H1 (cell line): ENCODE measurements around the gene FOXQ1. TPM values are rescaled to one million over a fixed set of nuclear protein-coding genes. Genes with fewer than 3 reads are reported as not detected.

Experiments used
- CTCF ChIA-PET: fragments of 300-600 bp; sonication (Branson Sonifier 250); formaldehyde crosslinking; loops from one replicate; lab custom pipeline; 2021; ENCODE audit not compliant: partially characterized antibody; lab: Charles Lee
- POLR2A ChIA-PET: fragments of 300-600 bp; sonication (Branson Sonifier 250); formaldehyde crosslinking; loops from one replicate; lab custom pipeline; 2021; ENCODE audit warnings: inconsistent platforms; ENCODE audit not compliant: partially characterized antibody; lab: Charles Lee
- DNase-seq, 2 experiments: peaks; one replicate each; pipeline versions ENCODE4 v3.0.0 to v3.0.0-alpha.2; 2010 to 2022; ENCODE audit warnings: low spot score in 2 of 2, low read depth in 1 of 2, mixed read lengths in 1 of 2
- FAIRE-seq: peaks from 2 replicates; lab custom pipeline; 2011; peaks lifted over from hg19 to GRCh38; lab: Jason Lieb, UNC
- H2AFZ ChIP-seq: 2 replicates; pipeline ENCODE4 v1.8.1; 2012; ENCODE audit warnings: low read length, inconsistent platforms
- H2AK5ac ChIP-seq: 2 replicates; pipeline ENCODE4 v1.6.1; 2013; ENCODE audit warnings: low read depth, low read length
- H2BK120ac ChIP-seq: replicated peaks from 2 replicates; pipeline ENCODE3; 2013; ENCODE audit warnings: low read depth, low read length, inconsistent platforms
- H2BK12ac ChIP-seq: 2 replicates; pipeline ENCODE4 v1.6.1; 2013; ENCODE audit warnings: low read depth, low read length
- H2BK15ac ChIP-seq: 2 replicates; pipeline ENCODE4 v1.6.1; 2013; ENCODE audit warnings: low read length
- H2BK20ac ChIP-seq: 2 replicates; pipeline ENCODE4 v1.6.1; 2013; ENCODE audit warnings: low read length
- H2BK5ac ChIP-seq: 2 replicates; pipeline ENCODE4 v1.6.1; 2013; ENCODE audit warnings: low read depth, low read length
- H3K14ac ChIP-seq: 2 replicates; pipeline ENCODE4 v1.6.1; 2013; ENCODE audit warnings: inconsistent platforms; ENCODE audit not compliant: insufficient read length
- H3K18ac ChIP-seq: 2 replicates; pipeline ENCODE4 v1.6.1; 2013; ENCODE audit warnings: low read length; ENCODE audit errors: extremely low read depth
- H3K23ac ChIP-seq: 2 replicates; pipeline ENCODE4 v1.6.1; 2013; ENCODE audit warnings: inconsistent platforms; ENCODE audit not compliant: insufficient read length
- H3K23me2 ChIP-seq: 2 replicates; pipeline ENCODE4 v1.6.1; 2013; ENCODE audit warnings: low read depth, low read length
- H3K27ac ChIP-seq: 2 replicates; pipeline ENCODE4 v1.6.1; 2011; ENCODE audit warnings: low read depth, low read length, inconsistent platforms
- H3K27me3 ChIP-seq, 4 experiments: replicated peaks in 1 of 4; 1 replicate in 1 of 4; 2 replicates in 3 of 4; pipeline versions ENCODE4 v1.6.1 to v1.8.1; 2011 to 2013; ENCODE audit warnings: low read length in 3 of 4, mild to moderate bottlenecking in 3 of 4, inconsistent platforms in 2 of 4, mixed read lengths in 2 of 4, moderate library complexity in 1 of 4; ENCODE audit not compliant: control insufficient read depth in 3 of 4, insufficient read depth in 3 of 4; ENCODE audit errors: extremely low read depth in 1 of 4
- H3K36me3 ChIP-seq, 4 experiments: 2 replicates each; pipeline versions ENCODE4 v1.6.1 to v1.8.1; 2011 to 2013; ENCODE audit warnings: mild to moderate bottlenecking in 4 of 4, low read length in 3 of 4, moderate library complexity in 2 of 4, control low read depth in 1 of 4, inconsistent platforms in 1 of 4; ENCODE audit not compliant: insufficient read depth in 4 of 4, control insufficient read depth in 2 of 4
- H3K4ac ChIP-seq: replicated peaks from 2 replicates; pipeline ENCODE3; 2013; ENCODE audit warnings: low read length, low read depth, mixed read lengths, inconsistent platforms; ENCODE audit not compliant: insufficient read length
- H3K4me1 ChIP-seq, 4 experiments: replicated peaks in 1 of 4; 1 replicate in 1 of 4; 2 replicates in 3 of 4; pipeline versions ENCODE4 v1.6.1 to v1.8.1; 2011 to 2013; ENCODE audit warnings: low read length in 3 of 4, inconsistent platforms in 2 of 4, mixed read lengths in 1 of 4; ENCODE audit not compliant: insufficient read depth in 4 of 4, control insufficient read depth in 3 of 4
- H3K4me2 ChIP-seq, 2 experiments: 2 replicates each; pipeline versions ENCODE4 v1.6.1 to v1.8.1; 2011 to 2013; ENCODE audit warnings: low read depth in 2 of 2, low read length in 2 of 2, control low read depth in 1 of 2, inconsistent platforms in 1 of 2, mild to moderate bottlenecking in 1 of 2; ENCODE audit not compliant: insufficient read depth in 1 of 2
- H3K4me3 ChIP-seq, 4 experiments: fragments of 200-600, 300-600 bp in 1 of 4; sonication (generic), shearing (Covaris generic), sonication (Bioruptor Twin) in 1 of 4; 2 replicates each; pipeline versions ENCODE4 v1.5.1 to v1.8.1; 2011 to 2016; ENCODE audit warnings: low read length in 4 of 4, low read depth in 3 of 4, control low read depth in 2 of 4, inconsistent platforms in 2 of 4, mild to moderate bottlenecking in 2 of 4, mixed read lengths in 1 of 4, moderate library complexity in 1 of 4; ENCODE audit not compliant: insufficient read depth in 2 of 4; ENCODE audit errors: extremely low read depth in 1 of 4
- H3K56ac ChIP-seq: replicated peaks from 2 replicates; pipeline ENCODE3; 2013; ENCODE audit warnings: low read depth, mild to moderate bottlenecking, mixed read lengths, low read length, inconsistent platforms; ENCODE audit not compliant: insufficient read length
- H3K79me1 ChIP-seq: 2 replicates; pipeline ENCODE4 v1.6.1; 2013; ENCODE audit warnings: low read depth, low read length, control low read depth
- H3K79me2 ChIP-seq, 2 experiments: 2 replicates each; pipeline versions ENCODE4 v1.6.1 to v1.8.1; 2012 to 2013; ENCODE audit warnings: low read length in 2 of 2, mild to moderate bottlenecking in 2 of 2, inconsistent platforms in 1 of 2; ENCODE audit not compliant: insufficient read depth in 2 of 2, control insufficient read depth in 1 of 2
- H3K9ac ChIP-seq, 4 experiments: replicated peaks in 1 of 4; 1 replicate in 1 of 4; 2 replicates in 3 of 4; pipeline versions ENCODE4 v1.6.1 to v1.8.1; 2011 to 2013; ENCODE audit warnings: low read depth in 3 of 4, low read length in 3 of 4, control low read depth in 2 of 4, mild to moderate bottlenecking in 2 of 4, moderate library complexity in 2 of 4, inconsistent platforms in 1 of 4; ENCODE audit errors: extremely low read depth in 1 of 4
- H3K9me3 ChIP-seq, 2 experiments: 2 replicates each; pipeline versions ENCODE4 v1.6.1 to v1.8.1; 2012 to 2013; ENCODE audit warnings: mild to moderate bottlenecking in 2 of 2, moderate library complexity in 2 of 2, control low read depth in 1 of 2, inconsistent platforms in 1 of 2, low read depth in 1 of 2, low read length in 1 of 2, mixed read lengths in 1 of 2; ENCODE audit not compliant: insufficient read depth in 2 of 2
- H4K20me1 ChIP-seq, 2 experiments: replicated peaks in 1 of 2; 2 replicates each; pipeline versions ENCODE3 to v1.8.1; 2011 to 2013; ENCODE audit warnings: inconsistent platforms in 2 of 2, low read length in 2 of 2, mild to moderate bottlenecking in 1 of 2; ENCODE audit not compliant: insufficient read depth in 2 of 2, control insufficient read depth in 1 of 2
- H4K5ac ChIP-seq: 2 replicates; pipeline ENCODE4 v1.6.1; 2013; ENCODE audit warnings: low read length, low read depth, mixed read lengths, inconsistent platforms; ENCODE audit not compliant: insufficient read length
- H4K8ac ChIP-seq: 2 replicates; pipeline ENCODE4 v1.8.0; 2013; ENCODE audit warnings: mild to moderate bottlenecking, moderate library complexity, low read length, inconsistent platforms; ENCODE audit not compliant: insufficient read depth; ENCODE audit errors: extremely low read depth
- H4K91ac ChIP-seq: replicated peaks from 2 replicates; pipeline ENCODE3; 2013; ENCODE audit warnings: low read length, mixed read lengths, inconsistent platforms; ENCODE audit not compliant: insufficient read length
- BCL11A ChIP-seq, 2 experiments: IDR thresholded peaks; one replicate each; pipeline ENCODE4 v1.6.1; 2011; ENCODE audit warnings: low read depth in 2 of 2, low read length in 2 of 2, mild to moderate bottlenecking in 2 of 2
- RFX5 ChIP-seq: IDR thresholded peaks from 2 replicates; pipeline ENCODE4 v1.6.1; 2011; ENCODE audit warnings: low read depth, low read length, improper control_type of control experiment, borderline replicate concordance
- WGBS, 2 experiments: shearing (Covaris generic) in 1 of 2; methylation state at CpG; one replicate each; pipeline versions ENCODE4 v1.1.6 to v1.1.7; 2013 to 2015; ENCODE audit warnings: low lambda C conversion rate in 2 of 2, mixed read lengths in 2 of 2, inconsistent platforms in 1 of 2, low coverage in 1 of 2, missing lambda C conversion rate in 1 of 2; ENCODE audit not compliant: insufficient replicate concordance in 2 of 2, insufficient coverage in 1 of 2, insufficient read length in 1 of 2; ENCODE audit errors: extremely low coverage in 1 of 2, missing lambda C conversion rate in 1 of 2; 5-methylcytosine and 5-hydroxymethylcytosine counted together
- polyA plus RNA-seq, 7 experiments: library from polyadenylated mRNA; depleted of rRNA in 3 of 7; stranded (reverse) in 5 of 7; unstranded in 2 of 7; fragments of >200 nt in 5 of 7; fragments of 200-250 nt in 2 of 7; gene quantifications; 1 replicate in 5 of 7; 2 replicates in 1 of 7; 4 replicates in 1 of 7; pipeline versions ENCODE4 v1.2.1 to v1.2.3, GENCODE V29; 2011 to 2013; ENCODE audit warnings: missing spikeins in 2 of 7, mixed read lengths in 2 of 7
- total RNA-seq: library from RNA; stranded (reverse); fragmentation: NEBNext Ultra II Directional; extraction: Animal tissue kit (Norgen Biotek cat#: 25700); gene quantifications from 2 replicates; pipeline ENCODE4 v1.2.1, GENCODE V29; 2021

The FOXQ1 gene
- total and polyA plus RNA-seq, 2 of the 8 experiments (the other 6 are each of a cell fraction or from before 2014, with no cell fraction given), result 0.03 TPM; not detected in 1

DNA sequence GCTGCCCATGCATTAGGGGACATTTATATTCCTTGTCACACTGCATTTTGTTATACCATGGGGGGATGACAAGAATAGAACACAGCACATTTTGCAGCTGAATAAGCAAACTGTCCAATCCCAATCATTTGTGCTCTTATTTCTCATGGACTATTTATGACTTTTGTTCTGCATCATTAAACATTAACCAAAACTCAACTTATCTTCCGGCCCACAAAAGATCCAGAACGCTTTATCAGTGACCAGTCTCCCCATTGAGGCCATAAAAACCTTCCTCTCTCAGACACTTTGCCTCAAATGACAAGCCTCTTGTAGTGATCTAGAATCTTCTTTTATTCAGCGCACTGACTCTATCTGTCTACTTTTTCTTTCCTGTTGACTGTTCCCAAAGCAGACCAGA, 28.4 kb upstream of the FOXQ1 start:
- Histone ChIP-seq H3K9ac (no peak overlapping the region), H3K4me3 (no peak overlapping the region)
- TF ChIP-seq BCL11A (IDR thresholded peaks at IDR 0.05; ENCODE audit: low read depth in 2 of 2, low read length in 2 of 2) (no peak), RFX5 (no peak)
- TF ChIP-seq, all 59 proteins: peak for 0
- DNase-seq (no peak), FAIRE-seq (no peak)
- Histone ChIP-seq H2AK5ac (no peak overlapping the region), H3K14ac (no peak overlapping the region), H3K79me1 (no peaks in the 10 kb centered on the region), H2BK5ac (no peak overlapping the region), H2BK15ac (no peak overlapping the region), H3K56ac (no peak overlapping the region), H3K9me3 (no peaks in the 10 kb centered on the region), H3K4me2 (no peak overlapping the region), H2BK20ac (no peak overlapping the region), H2AFZ (no peak overlapping the region), H3K18ac (no peak overlapping the region), H2BK12ac (no peak overlapping the region), H3K27ac (no peak overlapping the region), H3K79me2 (no peaks in the 10 kb centered on the region), H4K91ac (no peak overlapping the region), H4K5ac (no peak overlapping the region), H3K23ac (no peak overlapping the region), H4K20me1 (no peaks in the 10 kb centered on the region), H3K4ac (no peak overlapping the region), H3K23me2 (no peaks in the 10 kb centered on the region), H3K4me1 (peaks cover 0 to 2% (median 0%) of the 10 kb centered on the region in 4 experiments; a peak in 2 of 7 replicates), H3K36me3 (no peaks in the 10 kb centered on the region), H2BK120ac (no peak overlapping the region), H4K8ac (no peak overlapping the region), H3K27me3 (no peaks in the 10 kb centered on the region)
- POLR2A ChIA-PET, result no interaction called here
- CTCF ChIA-PET, result no interaction called here
- WGBS, 2 experiments, result 61% methylated on average over 3 of the region's 3 CpGs; no CpG with 5 or more reads in 1 of the 2 experiments
